K562 (cell line): Measurements from ENCODE around the gene CDCA5. TPM values are rescaled to one million over a fixed set of nuclear protein-coding genes. Genes with fewer than 3 reads are reported as not detected.

ENCODE experiments used
- ATAC-seq: fragments of 200-7000 bp; cut with Tn5 transposase; 3 replicates; pipeline ENCODE4 v1.9.1; 2020; ENCODE audit warnings: moderate library complexity
- BruUV-seq: library from RNA; stranded (reverse); fragments of 400-500 nt; replicated peaks from 2 replicates; lab custom pipeline; 2021; lab: Mats Ljungman, UMichigan
- CTCF ChIA-PET: fragments of 300-600 bp; formaldehyde crosslinking; extraction: SDS; loops from one replicate; lab custom pipeline; 2021; ENCODE audit warnings: low intra/inter-chr PET ratio; lab: Yijun Ruan, JAX
- POLR2A ChIA-PET: fragments of 300-600, 350-650 bp; sonication (Branson Sonifier 250); formaldehyde crosslinking; extraction: SDS; loops from one replicate; lab custom pipeline; 2021; ENCODE audit warnings: antibody characterized with exemption, inconsistent platforms; lab: Yijun Ruan, JAX
- DNase-seq, 4 experiments: peaks; one replicate each; pipeline versions ENCODE4 v3.0.0 to v3.0.0-alpha.2; 2011 to 2018; ENCODE audit warnings: low spot score in 3 of 4, mixed read lengths in 3 of 4; ENCODE audit errors: extremely low read depth in 1 of 4
- FAIRE-seq: peaks from 2 replicates; lab custom pipeline; 2011; peaks lifted over from hg19 to GRCh38; lab: Jason Lieb, UNC
- H2AFZ ChIP-seq: 2 replicates; pipeline ENCODE4 v1.6.0; 2011; ENCODE audit warnings: low read depth, low read length, control low read depth, inconsistent platforms
- H3K27ac ChIP-seq: fragments of 200-600 bp; 3 replicates; pipeline ENCODE4 v1.8.0; 2011; ENCODE audit warnings: low read depth, mild to moderate bottlenecking, control low read depth, inconsistent platforms, low read length, moderate library complexity, mixed read lengths; ENCODE audit errors: extremely low read depth
- H3K27me3 ChIP-seq, 2 experiments: fragments of 300-600 bp in 1 of 2; 2 replicates in 1 of 2; 3 replicates in 1 of 2; pipeline versions ENCODE4 v1.6.0 to v1.8.0; 2011; ENCODE audit warnings: inconsistent platforms in 2 of 2, low read length in 2 of 2, mild to moderate bottlenecking in 1 of 2, mixed read lengths in 1 of 2, moderate library complexity in 1 of 2; ENCODE audit not compliant: control insufficient read depth in 2 of 2, insufficient read depth in 2 of 2
- H3K36me3 ChIP-seq: fragments of 300-600 bp; 3 replicates; pipeline ENCODE4 v1.8.0; 2011; ENCODE audit warnings: mild to moderate bottlenecking, low read length, inconsistent platforms; ENCODE audit not compliant: control insufficient read depth, insufficient read depth
- H3K4me1 ChIP-seq, 2 experiments: fragments of 200-600 bp in 1 of 2; replicated peaks in 1 of 2; 2 replicates in 1 of 2; 3 replicates in 1 of 2; pipeline versions ENCODE4 v1.5.1 to v1.8.0; 2011; ENCODE audit warnings: inconsistent platforms in 2 of 2, low read length in 2 of 2, mild to moderate bottlenecking in 1 of 2, mixed read lengths in 1 of 2, moderate library complexity in 1 of 2; ENCODE audit not compliant: control insufficient read depth in 2 of 2, insufficient read depth in 2 of 2
- H3K4me2 ChIP-seq: 2 replicates; pipeline ENCODE4 v1.6.1; 2011; ENCODE audit warnings: low read length, control low read depth, inconsistent platforms, mixed read lengths; ENCODE audit not compliant: insufficient read depth
- H3K4me3 ChIP-seq: fragments of 200-600 bp; sonication (generic), shearing (Covaris generic); 2 replicates; pipeline ENCODE4 v1.5.1; 2016; ENCODE audit warnings: control low read depth, inconsistent platforms
- H3K79me2 ChIP-seq: fragments of 200-600 bp; 3 replicates; pipeline ENCODE4 v1.8.0; 2011; ENCODE audit warnings: low read length, inconsistent platforms; ENCODE audit not compliant: control insufficient read depth, insufficient read depth
- H3K9ac ChIP-seq, 2 experiments: 2 replicates each; pipeline versions ENCODE4 v1.6.0 to v1.6.1; 2011; ENCODE audit warnings: low read depth in 2 of 2, low read length in 2 of 2, control low read depth in 1 of 2, inconsistent platforms in 1 of 2, mild to moderate bottlenecking in 1 of 2, mixed read lengths in 1 of 2; ENCODE audit not compliant: insufficient read depth in 1 of 2
- H3K9me1 ChIP-seq: one replicate; pipeline ENCODE4 v1.6.0; 2011; ENCODE audit warnings: inconsistent platforms, mild to moderate bottlenecking, low read length, moderate library complexity; ENCODE audit not compliant: control insufficient read depth, insufficient read depth
- H3K9me3 ChIP-seq: replicated peaks from 2 replicates; pipeline ENCODE4 v1.5.1; 2011; ENCODE audit warnings: low read depth, low read length, inconsistent platforms; ENCODE audit not compliant: control insufficient read depth, insufficient read depth
- H4K20me1 ChIP-seq: replicated peaks from 2 replicates; pipeline ENCODE4 v1.6.1; 2011; ENCODE audit warnings: low read length, inconsistent platforms, mixed read lengths; ENCODE audit not compliant: control insufficient read depth, insufficient read depth
- HNRNPK ChIP-seq: fragments of 200-400 bp; formaldehyde crosslinking; IDR thresholded peaks from one replicate; pipeline ENCODE4 v1.6.1; 2018; ENCODE audit warnings: mild to moderate bottlenecking, low read depth, low read length; ENCODE audit not compliant: poor library complexity, severe bottlenecking
- HNRNPLL ChIP-seq: fragments of 200-400 bp; formaldehyde crosslinking; IDR thresholded peaks from 2 replicates; pipeline ENCODE4 v1.6.1; 2017; ENCODE audit warnings: low read length, low read depth, mild to moderate bottlenecking; ENCODE audit not compliant: poor library complexity, severe bottlenecking
- NR2F6 ChIP-seq: fragments of 450-650 bp; formaldehyde crosslinking; IDR thresholded peaks from 2 replicates; pipeline ENCODE4 v1.4.0; 2020; ENCODE audit warnings: mild to moderate bottlenecking
- NRF1 ChIP-seq, 2 experiments: fragments of 450-650 bp; IDR thresholded peaks in 1 of 2; conservative IDR thresholded peaks in 1 of 2; 2 replicates each; pipeline ENCODE4 v1.6.1; 2014; ENCODE audit warnings: mild to moderate bottlenecking in 2 of 2
- SMARCE1 ChIP-seq: fragments of 450-650 bp; IDR thresholded peaks from 2 replicates; pipeline ENCODE4 v1.7.1; 2016; ENCODE audit warnings: mild to moderate bottlenecking
- SRSF7 ChIP-seq: fragments of 200-400 bp; formaldehyde crosslinking; optimal IDR thresholded peaks from 2 replicates; pipeline ENCODE3; 2017; ENCODE audit warnings: mild to moderate bottlenecking, low read depth, low read length
- TFAM ChIP-seq: fragments of 250-450 bp; sonication (Bioruptor Pico); conservative IDR thresholded peaks from 2 replicates; pipeline ENCODE4 v1.5.0; 2021; ENCODE audit warnings: mild to moderate bottlenecking, moderate library complexity
- ZKSCAN3 ChIP-seq: fragments of 250-450 bp; sonication (Bioruptor Pico); IDR thresholded peaks from 2 replicates; pipeline ENCODE4 v1.4.0; 2020
- ZNF444 ChIP-seq: fragments of 250-450 bp; sonication (Bioruptor Pico); IDR thresholded peaks from 2 replicates; pipeline ENCODE4 v1.4.0; 2020; ENCODE audit warnings: mild to moderate bottlenecking, moderate library complexity
- WGBS: fragments of 100-300 bp; shearing (Covaris generic); methylation state at CpG from one replicate; pipeline ENCODE4 v1.1.6; 2016; ENCODE audit warnings: low coverage, mixed read lengths; ENCODE audit not compliant: insufficient coverage; ENCODE audit errors: missing lambda C conversion rate; 5-methylcytosine and 5-hydroxymethylcytosine counted together
- in situ Hi-C: fragments of 300-500 bp; cut with MboI; formaldehyde crosslinking; loops from 4 replicates; pipeline ENCODE4 v1.15.0; 2018; ENCODE audit warnings: inconsistent platforms, mixed read lengths
- intact Hi-C: fragments of 100-400 bp; cut with micrococcal nuclease; formaldehyde crosslinking; loops from 2 replicates; pipeline ENCODE4 v1.14.2; 2022
- polyA plus RNA-seq, 8 experiments: library from polyadenylated mRNA; depleted of rRNA in 4 of 8; stranded (reverse) in 5 of 8; unstranded in 3 of 8; fragments of >200 nt; fragmentation: Nextera tagmentation in 2 of 8; fragmentation: Illumina TruSeq in 1 of 8; extraction: Ambion mirVana in 2 of 8; extraction: Trizol in 1 of 8; gene quantifications; 2 replicates each; pipeline versions ENCODE4 v1.2.1 to v1.2.3, GENCODE V29; 2011 to 2014; ENCODE audit warnings: inconsistent platforms in 1 of 8, missing spikeins in 1 of 8
- total RNA-seq, 7 experiments: library from RNA; depleted of rRNA in 6 of 7; stranded (reverse); fragments of >200 nt in 6 of 7; fragmentation: Illumina TruSeq in 2 of 7; extraction: Trizol in 2 of 7; gene quantifications; 2 replicates each; pipeline versions ENCODE4 v1.2.1 to v1.2.3, GENCODE V29; 2011 to 2021; ENCODE audit warnings: low replicate concordance in 1 of 7
- TF ChIP-seq, protein P1 (sequence below), 2 experiments: fragments of 450-650 bp in 1 of 2; sonication (generic) in 1 of 2; formaldehyde crosslinking in 1 of 2; IDR thresholded peaks in 1 of 2; conservative IDR thresholded peaks in 1 of 2; 2 replicates each; pipeline versions ENCODE4 v1.6.1 to v1.8.1; 2016 to 2023; ENCODE audit warnings: mild to moderate bottlenecking in 2 of 2, moderate library complexity in 2 of 2, inconsistent platforms in 1 of 2, missing genetic modification reagents in 1 of 2
- TF ChIP-seq, protein P2 (sequence below): fragments of 450-650 bp; IDR thresholded peaks from 2 replicates; pipeline ENCODE4 v1.6.1; 2014; ENCODE audit warnings: low read depth, mild to moderate bottlenecking, moderate library complexity, borderline replicate concordance
- TF ChIP-seq, protein P3 (sequence below): sonication (generic); formaldehyde crosslinking; IDR thresholded peaks from 2 replicates; pipeline ENCODE4 v1.8.0; 2023; ENCODE audit warnings: mild to moderate bottlenecking, missing genetic modification reagents
- TF ChIP-seq, protein P4 (sequence below), 3 experiments: fragments of 200-800 bp in 1 of 3; sonication (Bioruptor generic) in 1 of 3; sonication (generic) in 1 of 3; formaldehyde crosslinking in 1 of 3; IDR thresholded peaks; 2 replicates each; pipeline versions ENCODE4 v1.6.1 to v1.8.0; 2016 to 2022; ENCODE audit warnings: mild to moderate bottlenecking in 2 of 3, missing compliant biosample characterization in 2 of 3, missing genetic modification characterization in 2 of 3, missing genetic modification reagents in 1 of 3

The CDCA5 gene
- total and polyA plus RNA-seq, 9 of the 15 experiments (the other 6 are each of a cell fraction or from before 2014, with no cell fraction given): 18.9 to 94.3 (median 64.6) TPM

DNA sequence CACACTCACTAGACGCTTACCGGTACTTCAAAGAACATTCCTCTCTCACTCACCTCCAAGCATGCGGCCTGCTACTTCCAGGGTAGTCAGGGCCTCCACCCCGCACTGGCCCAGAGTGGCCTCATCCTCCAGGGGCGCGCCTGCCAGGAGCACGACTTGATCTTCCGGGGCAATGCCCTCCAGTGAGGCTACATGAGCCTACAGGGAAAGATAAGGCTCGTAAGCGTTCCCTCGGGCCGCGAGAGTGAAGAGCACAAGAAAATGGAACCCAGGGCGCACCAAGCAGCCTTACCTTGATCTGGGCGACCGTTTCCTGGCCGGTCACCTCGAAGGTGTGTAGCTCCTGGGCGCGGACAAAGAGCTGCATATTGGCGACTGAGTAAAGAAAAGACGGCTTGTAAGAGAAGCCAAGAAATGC lies 37.6 kb upstream of the CDCA5 start:
- H3K4me2 ChIP-seq: peak overlapping the region; percentile 100
- peaks cover 67% of the 10 kb centered on the region for H3K79me2 ChIP-seq
- peaks cover 71% of the 10 kb centered on the region for H3K36me3 ChIP-seq
- peak in 2 of 4 experiments; percentile 29 to 52 for DNase-seq
- H2AFZ ChIP-seq: peak overlapping the region; percentile 60; the same call in 1 of the 2 replicates
- no peaks in the 10 kb centered on the region for H3K9me1 ChIP-seq
- TSS peak; percentile 65 for BruUV-seq
- FAIRE-seq: no peak
- ChIA-PET CTCF (interaction anchor here (0.7 kb wide), 1 partner anchor 9 kb away, joined by 3 read pairs; no protein-coding TSS in a partner anchor), POLR2A (interaction anchor here (0.6 to 9.5 kb wide), 27 partner anchors 9 to 738 kb away, joined by 3 to 182 read pairs (median 3); partner anchors contain the start of genes CAPN1, MAJIN, NEAT1 and POLA2)
- in situ Hi-C loops (no loop called here), intact Hi-C loops (no loop called here)
- H3K27ac ChIP-seq: peak overlapping the region; percentile 96
- H4K20me1 ChIP-seq: peaks cover 4% of the 10 kb centered on the region; the same call in 1 of the 2 replicates
- peak overlapping the region; percentile 98 for H3K4me3 ChIP-seq
- H3K9ac ChIP-seq: peak overlapping the region; percentile 98
- WGBS: 2% methylated on average over 22 of the region's 22 CpGs
- peak; percentile 14 for ATAC-seq
- H3K4me1 ChIP-seq: peaks cover 15 to 28% of the 10 kb centered on the region in 2 experiments; a peak in 4 of 5 replicates
- H3K27me3 ChIP-seq: no peaks in the 10 kb centered on the region
- no peaks in the 10 kb centered on the region for H3K9me3 ChIP-seq
- TF ChIP-seq TFAM (CRISPR knock-in tag) (no peak), ZNF444 (CRISPR knock-in tag) (no peak), HNRNPLL (no peak), SRSF7 (no peak), NR2F6 (CRISPR knock-in tag) (no peak), NRF1 (conservative IDR thresholded peaks at IDR 0.05 in 1 of 2, IDR thresholded peaks at IDR 0.05 in 1 of 2) (no peak), ZKSCAN3 (CRISPR knock-in tag) (no peak), SMARCE1 (0 out of 2 replicates have a peak, but pooled peaks have one; percentile 20), HNRNPK (no peak)
- TF ChIP-seq, protein P1, sequence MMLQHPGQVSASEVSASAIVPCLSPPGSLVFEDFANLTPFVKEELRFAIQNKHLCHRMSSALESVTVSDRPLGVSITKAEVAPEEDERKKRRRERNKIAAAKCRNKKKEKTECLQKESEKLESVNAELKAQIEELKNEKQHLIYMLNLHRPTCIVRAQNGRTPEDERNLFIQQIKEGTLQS (IDR thresholded peaks at IDR 0.05): no peak
- TF ChIP-seq, protein P1 (CRISPR knock-in tag; conservative IDR thresholded peaks at IDR 0.05): no peak
- TF ChIP-seq, protein P2, sequence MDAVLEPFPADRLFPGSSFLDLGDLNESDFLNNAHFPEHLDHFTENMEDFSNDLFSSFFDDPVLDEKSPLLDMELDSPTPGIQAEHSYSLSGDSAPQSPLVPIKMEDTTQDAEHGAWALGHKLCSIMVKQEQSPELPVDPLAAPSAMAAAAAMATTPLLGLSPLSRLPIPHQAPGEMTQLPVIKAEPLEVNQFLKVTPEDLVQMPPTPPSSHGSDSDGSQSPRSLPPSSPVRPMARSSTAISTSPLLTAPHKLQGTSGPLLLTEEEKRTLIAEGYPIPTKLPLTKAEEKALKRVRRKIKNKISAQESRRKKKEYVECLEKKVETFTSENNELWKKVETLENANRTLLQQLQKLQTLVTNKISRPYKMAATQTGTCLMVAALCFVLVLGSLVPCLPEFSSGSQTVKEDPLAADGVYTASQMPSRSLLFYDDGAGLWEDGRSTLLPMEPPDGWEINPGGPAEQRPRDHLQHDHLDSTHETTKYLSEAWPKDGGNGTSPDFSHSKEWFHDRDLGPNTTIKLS: no peak
- TF ChIP-seq, protein P3, sequence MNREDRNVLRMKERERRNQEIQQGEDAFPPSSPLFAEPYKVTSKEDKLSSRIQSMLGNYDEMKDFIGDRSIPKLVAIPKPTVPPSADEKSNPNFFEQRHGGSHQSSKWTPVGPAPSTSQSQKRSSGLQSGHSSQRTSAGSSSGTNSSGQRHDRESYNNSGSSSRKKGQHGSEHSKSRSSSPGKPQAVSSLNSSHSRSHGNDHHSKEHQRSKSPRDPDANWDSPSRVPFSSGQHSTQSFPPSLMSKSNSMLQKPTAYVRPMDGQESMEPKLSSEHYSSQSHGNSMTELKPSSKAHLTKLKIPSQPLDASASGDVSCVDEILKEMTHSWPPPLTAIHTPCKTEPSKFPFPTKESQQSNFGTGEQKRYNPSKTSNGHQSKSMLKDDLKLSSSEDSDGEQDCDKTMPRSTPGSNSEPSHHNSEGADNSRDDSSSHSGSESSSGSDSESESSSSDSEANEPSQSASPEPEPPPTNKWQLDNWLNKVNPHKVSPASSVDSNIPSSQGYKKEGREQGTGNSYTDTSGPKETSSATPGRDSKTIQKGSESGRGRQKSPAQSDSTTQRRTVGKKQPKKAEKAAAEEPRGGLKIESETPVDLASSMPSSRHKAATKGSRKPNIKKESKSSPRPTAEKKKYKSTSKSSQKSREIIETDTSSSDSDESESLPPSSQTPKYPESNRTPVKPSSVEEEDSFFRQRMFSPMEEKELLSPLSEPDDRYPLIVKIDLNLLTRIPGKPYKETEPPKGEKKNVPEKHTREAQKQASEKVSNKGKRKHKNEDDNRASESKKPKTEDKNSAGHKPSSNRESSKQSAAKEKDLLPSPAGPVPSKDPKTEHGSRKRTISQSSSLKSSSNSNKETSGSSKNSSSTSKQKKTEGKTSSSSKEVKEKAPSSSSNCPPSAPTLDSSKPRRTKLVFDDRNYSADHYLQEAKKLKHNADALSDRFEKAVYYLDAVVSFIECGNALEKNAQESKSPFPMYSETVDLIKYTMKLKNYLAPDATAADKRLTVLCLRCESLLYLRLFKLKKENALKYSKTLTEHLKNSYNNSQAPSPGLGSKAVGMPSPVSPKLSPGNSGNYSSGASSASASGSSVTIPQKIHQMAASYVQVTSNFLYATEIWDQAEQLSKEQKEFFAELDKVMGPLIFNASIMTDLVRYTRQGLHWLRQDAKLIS (CRISPR knock-in tag): peak; percentile 2; the same call in 1 of the 2 replicates
- TF ChIP-seq, protein P4, sequence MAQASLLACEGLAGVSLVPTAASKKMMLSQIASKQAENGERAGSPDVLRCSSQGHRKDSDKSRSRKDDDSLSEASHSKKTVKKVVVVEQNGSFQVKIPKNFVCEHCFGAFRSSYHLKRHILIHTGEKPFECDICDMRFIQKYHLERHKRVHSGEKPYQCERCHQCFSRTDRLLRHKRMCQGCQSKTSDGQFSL (CRISPR knock-in tag; IDR thresholded peaks at IDR 0.05): no peak
- TF ChIP-seq, protein P4 (tag; IDR thresholded peaks at IDR 0.05): no peak
